HCT116 (cell line): ENCODE measurements around the gene COG5. TPM values are rescaled to one million over a fixed set of nuclear protein-coding genes. Genes with fewer than 3 reads are reported as not detected.

Experiments used
- ATAC-seq: fragments of 200-7000 bp; cut with Tn5 transposase; 2 replicates; pipeline ENCODE4 v1.9.1; 2020; ENCODE audit warnings: mild to moderate bottlenecking, moderate library complexity
- BruUV-seq: library from RNA; stranded (reverse); fragments of 400-500 nt; replicated peaks from 2 replicates; lab custom pipeline; 2021; lab: Mats Ljungman, UMichigan
- CTCF ChIA-PET: fragments of 300-600 bp; sonication (Branson Sonifier 250); formaldehyde crosslinking; loops from one replicate; lab custom pipeline; 2021; ENCODE audit warnings: antibody characterized with exemption; lab: Charles Lee
- POLR2A ChIA-PET: fragments of 300-600, 350-600 bp; sonication (Branson Sonifier 250); formaldehyde crosslinking; loops from one replicate; lab custom pipeline; 2021; ENCODE audit warnings: antibody characterized with exemption; lab: Charles Lee
- RAD21 ChIA-PET, 2 experiments: fragments of 300-600 bp; sonication (Branson Sonifier 250); formaldehyde crosslinking; loops; one replicate each; lab custom pipeline; 2023; ENCODE audit warnings: low total read pairs in 2 of 2; ENCODE audit not compliant: uncharacterized antibody in 2 of 2, unreplicated experiment in 2 of 2, low non-redundant PET in 1 of 2; lab: Charles Lee
- DNase-seq: peaks from one replicate; pipeline ENCODE4 v3.0.0-alpha.2; 2010; ENCODE audit warnings: low read depth, low spot score
- H2AFZ ChIP-seq: fragments of 200-600 bp; shearing (Covaris generic), sonication (generic); 2 replicates; pipeline ENCODE4 v1.6.1; 2017; ENCODE audit warnings: low read depth, mixed run types, mixed read lengths, antibody characterized with exemption, low read length; ENCODE audit not compliant: poor library complexity, severe bottlenecking
- H3K27ac ChIP-seq: 2 replicates; pipeline ENCODE4 v1.5.1; 2012; ENCODE audit warnings: low read depth, low read length
- H3K27me3 ChIP-seq: fragments of 200-600 bp; sonication (generic); 2 replicates; pipeline ENCODE4 v1.6.1; 2016; ENCODE audit warnings: mixed run types, low read length, mixed read lengths; ENCODE audit not compliant: insufficient read depth
- H3K36me3 ChIP-seq, 2 experiments: fragments of 200-500 bp in 1 of 2; fragments of 200-600 bp in 1 of 2; sonication (Bioruptor generic) in 1 of 2; sonication (generic) in 1 of 2; 2 replicates each; pipeline versions ENCODE4 v1.5.1 to v1.6.1; 2014 to 2016; ENCODE audit warnings: low read length in 2 of 2, inconsistent platforms in 1 of 2, mixed read lengths in 1 of 2, mixed run types in 1 of 2; ENCODE audit not compliant: insufficient read depth in 2 of 2, control insufficient read depth in 1 of 2
- H3K4me1 ChIP-seq, 2 experiments: fragments of 200-600 bp in 1 of 2; sonication (generic) in 1 of 2; 2 replicates each; pipeline versions ENCODE4 v1.5.1 to v1.6.1; 2012 to 2017; ENCODE audit warnings: low read length in 2 of 2, inconsistent platforms in 1 of 2, mild to moderate bottlenecking in 1 of 2, mixed read lengths in 1 of 2, mixed run types in 1 of 2, moderate library complexity in 1 of 2; ENCODE audit not compliant: insufficient read depth in 2 of 2, control insufficient read depth in 1 of 2
- H3K4me2 ChIP-seq: fragments of 200-600 bp; sonication (generic); 2 replicates; pipeline ENCODE4 v1.6.1; 2017; ENCODE audit warnings: mixed run types, low read length, mixed read lengths
- H3K4me3 ChIP-seq, 2 experiments: fragments of 200-600 bp in 1 of 2; sonication (generic) in 1 of 2; replicated peaks in 1 of 2; 2 replicates each; pipeline ENCODE4 v1.5.1; 2011 to 2016; ENCODE audit warnings: low read length in 2 of 2, control low read depth in 1 of 2, low read depth in 1 of 2, mild to moderate bottlenecking in 1 of 2, mixed read lengths in 1 of 2, mixed run types in 1 of 2
- H3K79me2 ChIP-seq: fragments of 200-600 bp; sonication (generic); 2 replicates; pipeline ENCODE4 v1.6.1; 2017; ENCODE audit warnings: mild to moderate bottlenecking, mixed run types, low read length, moderate library complexity, mixed read lengths; ENCODE audit not compliant: insufficient read depth
- H3K9ac ChIP-seq: fragments of 200-600 bp; sonication (generic); 2 replicates; pipeline ENCODE4 v1.6.1; 2016; ENCODE audit warnings: low read length, mixed read lengths
- H3K9me2 ChIP-seq: fragments of 200-600 bp; sonication (generic), shearing (Covaris generic); 2 replicates; pipeline ENCODE4 v1.6.1; 2017; ENCODE audit warnings: mixed run types, mild to moderate bottlenecking, moderate library complexity; ENCODE audit not compliant: insufficient read depth
- H3K9me3 ChIP-seq, 2 experiments: fragments of 200-500 bp in 1 of 2; fragments of 200-600 bp in 1 of 2; sonication (Bioruptor generic) in 1 of 2; sonication (generic) in 1 of 2; 2 replicates each; pipeline ENCODE4 v1.6.1; 2014 to 2017; ENCODE audit warnings: low read length in 2 of 2, mixed read lengths in 2 of 2, inconsistent platforms in 1 of 2, low read depth in 1 of 2, mild to moderate bottlenecking in 1 of 2, mixed run types in 1 of 2, moderate library complexity in 1 of 2; ENCODE audit not compliant: control insufficient read depth in 1 of 2, insufficient read depth in 1 of 2
- H4K20me1 ChIP-seq: fragments of 200-600 bp; sonication (generic), shearing (Covaris generic); 2 replicates; pipeline ENCODE4 v1.6.1; 2017; ENCODE audit warnings: mixed run types, mild to moderate bottlenecking, moderate library complexity; ENCODE audit not compliant: insufficient read depth
- ATF3 ChIP-seq: IDR thresholded peaks from 2 replicates; pipeline ENCODE4 v1.6.1; 2012
- CEBPB ChIP-seq: IDR thresholded peaks from 2 replicates; pipeline ENCODE4 v1.6.1; 2012; ENCODE audit warnings: low read depth
- ELF1 ChIP-seq: IDR thresholded peaks from 2 replicates; pipeline ENCODE4 v1.6.1; 2012; ENCODE audit warnings: low read depth, borderline replicate concordance
- EZH2 ChIP-seq: fragments of 200-600 bp; sonication (generic); IDR thresholded peaks from 2 replicates; pipeline ENCODE4 v1.6.1; 2017; ENCODE audit warnings: antibody characterized with exemption, mixed run types
- POLR2A ChIP-seq: IDR thresholded peaks from 2 replicates; pipeline ENCODE4 v1.7.0; 2011; ENCODE audit warnings: borderline replicate concordance; ENCODE audit not compliant: insufficient read depth, insufficient read length; ENCODE audit errors: extremely low read depth
- POLR2AphosphoS5 ChIP-seq: IDR thresholded peaks from 2 replicates; pipeline ENCODE4 v1.6.1; 2011; ENCODE audit warnings: mild to moderate bottlenecking, low read depth, low read length, moderate library complexity
- REST ChIP-seq: IDR thresholded peaks from 2 replicates; pipeline ENCODE4 v1.6.1; 2012; ENCODE audit warnings: low read depth
- SIN3A ChIP-seq: IDR thresholded peaks from 2 replicates; pipeline ENCODE4 v1.6.1; 2012; ENCODE audit warnings: low read depth
- TCF7L2 ChIP-seq: IDR thresholded peaks from 2 replicates; pipeline ENCODE4 v1.7.0; 2011; ENCODE audit warnings: borderline replicate concordance, inconsistent platforms; ENCODE audit not compliant: insufficient read depth, insufficient read length; ENCODE audit errors: extremely low read depth
- YY1 ChIP-seq: IDR thresholded peaks from 2 replicates; pipeline ENCODE4 v1.6.1; 2011; ENCODE audit warnings: low read length, low read depth, moderate library complexity, mild to moderate bottlenecking; ENCODE audit not compliant: insufficient replicate concordance; ENCODE audit errors: extremely low read depth
- ZBTB33 ChIP-seq: IDR thresholded peaks from 2 replicates; pipeline ENCODE4 v1.6.1; 2011; ENCODE audit warnings: mild to moderate bottlenecking, low read length, moderate library complexity; ENCODE audit not compliant: insufficient replicate concordance; ENCODE audit errors: extremely low read depth
- ZFX ChIP-seq: fragments of 450-650 bp; IDR thresholded peaks from 2 replicates; pipeline ENCODE4 v1.6.1; 2017
- ZNF274 ChIP-seq: fragments of 200-500 bp; sonication (Bioruptor generic); IDR thresholded peaks from 2 replicates; pipeline ENCODE4 v1.6.1; 2014; ENCODE audit warnings: mild to moderate bottlenecking, low read depth, low read length, inconsistent platforms
- intact Hi-C: fragments of 100-400 bp; cut with micrococcal nuclease; formaldehyde crosslinking; loops from 2 replicates; pipeline ENCODE4 v1.10.0; 2022
- total RNA-seq: library from RNA; stranded (reverse); gene quantifications from one replicate; pipeline ENCODE4 v1.2.1, GENCODE V29; 2021; ENCODE audit not compliant: unreplicated experiment

COG5 gene
- total RNA-seq, 1 experiment from 2014 or later: 30.7 TPM

GRCh38 chr7:107453388-107453787 is 110.3 kb downstream of the COG5 start (continued):
- TF ChIP-seq REST: no peak
- TF ChIP-seq ZNF274: no peak
- no peak for TF ChIP-seq YY1
- no peak for TF ChIP-seq SIN3A
- TF ChIP-seq POLR2AphosphoS5: no peak
- TF ChIP-seq, all 23 proteins: peak for 0

GRCh38 chr7:107450970-107451369 is 112.8 kb downstream of the COG5 start:
- no peaks in the 10 kb centered on the region for H3K9me3 ChIP-seq
- no peak for DNase-seq
- CTCF ChIA-PET: no interaction called here
- no TSS peak for BruUV-seq
- peaks cover 0 to 12% of the 10 kb centered on the region in 2 experiments; a peak in 2 of 4 replicates for H3K4me1 ChIP-seq
- H4K20me1 ChIP-seq: no peaks in the 10 kb centered on the region
- no peak overlapping the region for H3K4me3 ChIP-seq
- H3K27ac ChIP-seq: no peak overlapping the region
- intact Hi-C loops: no loop called here
- no peak overlapping the region for H2AFZ ChIP-seq
- H3K79me2 ChIP-seq: no peaks in the 10 kb centered on the region
- TF ChIP-seq TCF7L2 (no peak), POLR2A (no peak), ATF3 (no peak), ELF1 (no peak), CEBPB (no peak), ZBTB33 (no peak), REST (no peak), EZH2 (no peak), ZFX (no peak)
- TF ChIP-seq, all 23 proteins: peak for 0
- Histone ChIP-seq H3K9ac (no peak overlapping the region), H3K36me3 (no peaks in the 10 kb centered on the region), H3K27me3 (no peaks in the 10 kb centered on the region), H3K9me2 (no peaks in the 10 kb centered on the region), H3K4me2 (no peak overlapping the region)
- RAD21 ChIA-PET: no interaction called here
- no peak for ATAC-seq
- POLR2A ChIA-PET: no interaction called here
